CD14-positive monocyte (primary cell): ENCODE measurements around the gene CIPC. TPM values are rescaled to one million over a fixed set of nuclear protein-coding genes. Genes with fewer than 3 reads are reported as not detected.

ENCODE experiments used
- DNase-seq, 3 donors: peaks; one replicate each; pipeline ENCODE4 v3.0.0-alpha.2; 2011 to 2022
- H2AFZ ChIP-seq: 2 replicates; pipeline ENCODE4 v1.6.0; 2012; ENCODE audit warnings: mild to moderate bottlenecking, low read depth, low read length, inconsistent platforms; ENCODE audit not compliant: insufficient read depth, poor library complexity, severe bottlenecking
- H3K27ac ChIP-seq, 2 donors: 1 replicate in 1 of 2; 2 replicates in 1 of 2; pipeline ENCODE4 v1.5.1; 2012 to 2013; ENCODE audit warnings: low read length in 2 of 2, control low read depth in 1 of 2, inconsistent platforms in 1 of 2, low read depth in 1 of 2, mild to moderate bottlenecking in 1 of 2
- H3K27me3 ChIP-seq, 2 donors: one replicate each; pipeline versions ENCODE4 v1.6.0 to v1.6.1; 2011 to 2013; ENCODE audit warnings: low read length in 2 of 2; ENCODE audit not compliant: control insufficient read depth in 2 of 2, insufficient read depth in 2 of 2
- H3K36me3 ChIP-seq, 2 donors: replicated peaks in 1 of 2; 1 replicate in 1 of 2; 2 replicates in 1 of 2; pipeline versions ENCODE4 v1.5.1 to v1.6.1; 2012 to 2013; ENCODE audit warnings: low read length in 2 of 2, control low read depth in 1 of 2, inconsistent platforms in 1 of 2, mild to moderate bottlenecking in 1 of 2; ENCODE audit not compliant: insufficient read depth in 2 of 2, control insufficient read depth in 1 of 2
- H3K4me1 ChIP-seq, 2 donors: 1 replicate in 1 of 2; 2 replicates in 1 of 2; pipeline versions ENCODE4 v1.5.1 to v1.6.1; 2012 to 2013; ENCODE audit warnings: low read length in 2 of 2, control low read depth in 1 of 2, inconsistent platforms in 1 of 2, mild to moderate bottlenecking in 1 of 2, moderate library complexity in 1 of 2; ENCODE audit not compliant: insufficient read depth in 2 of 2, control insufficient read depth in 1 of 2
- H3K4me2 ChIP-seq: replicated peaks from 2 replicates; pipeline ENCODE3; 2012; ENCODE audit warnings: low read length, moderate library complexity, mild to moderate bottlenecking; ENCODE audit not compliant: poor library complexity, severe bottlenecking; ENCODE audit errors: extremely low read depth
- H3K4me3 ChIP-seq, 3 experiments: fragments of 200-600 bp in 1 of 3; sonication (generic) in 1 of 3; replicated peaks in 1 of 3; 1 replicate in 2 of 3; 2 replicates in 1 of 3; pipeline ENCODE4 v1.5.1; 2011 to 2013; ENCODE audit warnings: low read length in 3 of 3, mild to moderate bottlenecking in 3 of 3, control low read depth in 2 of 3, low read depth in 2 of 3, inconsistent platforms in 1 of 3, moderate library complexity in 1 of 3
- H3K79me2 ChIP-seq: 2 replicates; pipeline ENCODE4 v1.6.0; 2012; ENCODE audit warnings: mild to moderate bottlenecking, control low read depth, inconsistent platforms, low read length, moderate library complexity; ENCODE audit not compliant: insufficient read depth
- H3K9ac ChIP-seq: 2 replicates; pipeline ENCODE4 v1.6.0; 2017; ENCODE audit warnings: low read length, mild to moderate bottlenecking; ENCODE audit not compliant: insufficient read depth, poor library complexity, severe bottlenecking
- H3K9me3 ChIP-seq, 2 donors: replicated peaks in 1 of 2; 1 replicate in 1 of 2; 2 replicates in 1 of 2; pipeline versions ENCODE4 v1.5.1 to v1.6.1; 2012 to 2013; ENCODE audit warnings: low read length in 2 of 2, control low read depth in 1 of 2; ENCODE audit not compliant: control insufficient read depth in 1 of 2, insufficient read depth in 1 of 2
- H4K20me1 ChIP-seq: 2 replicates; pipeline ENCODE4 v1.6.0; 2012; ENCODE audit warnings: mild to moderate bottlenecking, low read length, control low read depth, moderate library complexity; ENCODE audit not compliant: insufficient read depth
- H3K27ac Mint-ChIP-seq, 7 donors: one replicate each; pipeline ENCODE4 v1.8.0; 2020; ENCODE audit warnings: mild to moderate bottlenecking in 7 of 7, mixed read lengths in 7 of 7, moderate library complexity in 6 of 7, inconsistent platforms in 2 of 7
- H3K27me3 Mint-ChIP-seq, 3 donors: one replicate each; pipeline ENCODE4 v1.8.0; 2021 to 2022; ENCODE audit warnings: low read depth in 3 of 3, mild to moderate bottlenecking in 3 of 3, mixed read lengths in 3 of 3, moderate library complexity in 3 of 3, inconsistent platforms in 1 of 3
- H3K36me3 Mint-ChIP-seq, 2 donors: one replicate each; pipeline ENCODE4 v1.8.0; 2020; ENCODE audit warnings: mixed read lengths in 2 of 2, inconsistent platforms in 1 of 2, mild to moderate bottlenecking in 1 of 2
- H3K4me1 Mint-ChIP-seq: one replicate; pipeline ENCODE4 v1.8.0; 2020; ENCODE audit warnings: mild to moderate bottlenecking, mixed read lengths
- H3K4me3 Mint-ChIP-seq, 2 donors: one replicate each; pipeline ENCODE4 v1.8.0; 2020; ENCODE audit warnings: mild to moderate bottlenecking in 2 of 2, mixed read lengths in 2 of 2, moderate library complexity in 1 of 2
- H3K9me3 Mint-ChIP-seq, 7 donors: one replicate each; pipeline ENCODE4 v1.8.0; 2020 to 2022; ENCODE audit warnings: mixed read lengths in 7 of 7, mild to moderate bottlenecking in 6 of 7, moderate library complexity in 6 of 7, inconsistent platforms in 2 of 7
- WGBS: methylation state at CpG from one replicate; pipeline ENCODE4 v1.1.5; 2013; ENCODE audit warnings: missing lambda C conversion rate; ENCODE audit not compliant: insufficient coverage; 5-methylcytosine and 5-hydroxymethylcytosine counted together
- intact Hi-C, 2 donors: fragments of 100-400 bp; cut with micrococcal nuclease; formaldehyde crosslinking; loops; one replicate each; pipeline versions ENCODE4 v1.15.0 to v1.15.1; 2023
- polyA plus RNA-seq, 3 donors: library from polyadenylated mRNA; depleted of rRNA in 1 of 3; unstranded in 2 of 3; stranded (reverse) in 1 of 3; fragments of 300-500 nt in 2 of 3; fragments of >200 nt in 1 of 3; fragmentation: Illumina TruSeq in 2 of 3; gene quantifications; 1 replicate in 2 of 3; 2 replicates in 1 of 3; pipeline ENCODE4 v1.2.3, GENCODE V29; 2012 to 2021
- TF ChIP-seq, protein P1 (sequence below): fragments of 200-600 bp; IDR thresholded peaks from one replicate; pipeline ENCODE4 v1.8.0; 2022; ENCODE audit warnings: antibody characterized with exemption, mild to moderate bottlenecking

Gene CIPC
- polyA plus RNA-seq, 3 donors = 4.4 to 11.2 (median 7.0) TPM

DNA sequence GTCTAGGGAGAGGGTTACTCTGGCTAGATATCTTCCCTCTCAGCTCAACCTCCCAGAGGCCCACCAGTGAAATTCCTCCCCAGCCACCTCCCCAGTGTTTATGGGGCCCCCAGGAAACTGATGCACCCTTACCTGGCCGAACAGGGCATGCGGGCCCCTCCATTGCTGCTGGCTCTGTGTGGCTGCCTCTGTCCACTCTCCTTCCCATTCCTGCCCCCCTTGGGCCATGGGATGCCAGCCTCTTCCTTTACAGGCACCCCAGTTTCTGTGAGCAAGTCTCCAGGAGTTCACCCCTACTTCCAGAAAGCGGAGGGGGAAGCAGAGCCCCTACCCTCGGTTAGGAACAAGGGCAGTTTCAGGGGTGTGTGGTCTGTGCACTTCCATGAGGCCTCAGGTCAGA lies 63.0 kb downstream of the CIPC start:
- Mint-ChIP-seq H3K4me3 (no peak overlapping the region), H3K9me3 (no peaks in the 10 kb centered on the region), H3K27ac (no peak overlapping the region), H3K36me3 (no peaks in the 10 kb centered on the region), H3K4me1 (peaks cover 2% of the 10 kb centered on the region), H3K27me3 (peaks cover 29 to 39% (median 32%) of the 10 kb centered on the region in 3 donors)
- Histone ChIP-seq H3K36me3 (no peaks in the 10 kb centered on the region), H3K4me1 (no peaks in the 10 kb centered on the region), H3K4me3 (no peak overlapping the region), H3K9ac (no peak overlapping the region), H3K9me3 (no peaks in the 10 kb centered on the region), H2AFZ (no peak overlapping the region), H3K79me2 (no peaks in the 10 kb centered on the region), H4K20me1 (no peaks in the 10 kb centered on the region), H3K4me2 (no peak overlapping the region), H3K27ac (no peak overlapping the region), H3K27me3 (peaks cover 0 to 15% of the 10 kb centered on the region in 2 donors)
- TF ChIP-seq, protein P1, sequence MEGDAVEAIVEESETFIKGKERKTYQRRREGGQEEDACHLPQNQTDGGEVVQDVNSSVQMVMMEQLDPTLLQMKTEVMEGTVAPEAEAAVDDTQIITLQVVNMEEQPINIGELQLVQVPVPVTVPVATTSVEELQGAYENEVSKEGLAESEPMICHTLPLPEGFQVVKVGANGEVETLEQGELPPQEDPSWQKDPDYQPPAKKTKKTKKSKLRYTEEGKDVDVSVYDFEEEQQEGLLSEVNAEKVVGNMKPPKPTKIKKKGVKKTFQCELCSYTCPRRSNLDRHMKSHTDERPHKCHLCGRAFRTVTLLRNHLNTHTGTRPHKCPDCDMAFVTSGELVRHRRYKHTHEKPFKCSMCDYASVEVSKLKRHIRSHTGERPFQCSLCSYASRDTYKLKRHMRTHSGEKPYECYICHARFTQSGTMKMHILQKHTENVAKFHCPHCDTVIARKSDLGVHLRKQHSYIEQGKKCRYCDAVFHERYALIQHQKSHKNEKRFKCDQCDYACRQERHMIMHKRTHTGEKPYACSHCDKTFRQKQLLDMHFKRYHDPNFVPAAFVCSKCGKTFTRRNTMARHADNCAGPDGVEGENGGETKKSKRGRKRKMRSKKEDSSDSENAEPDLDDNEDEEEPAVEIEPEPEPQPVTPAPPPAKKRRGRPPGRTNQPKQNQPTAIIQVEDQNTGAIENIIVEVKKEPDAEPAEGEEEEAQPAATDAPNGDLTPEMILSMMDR = no peak
- intact Hi-C loops = no loop called here
- DNase-seq = no peak
- WGBS = 90% methylated on average over 4 of the region's 4 CpGs

Other genes starting within 250 kb of the CIPC start
- gene IRF2BPL, start 69.5 kb upstream of the CIPC start, polyA plus RNA-seq = 10 to 100 TPM in 1 of 3 donors, 1 to 10 TPM in 2; 1.4 to 17.9 (median 1.9) TPM
- not detected for gene ZDHHC22, start 43.5 kb downstream of the CIPC start, polyA plus RNA-seq
- 1 to 10 TPM in 1 of 3 donors, under 1 TPM in 1, not detected in 1; 0.78 to 4.4 TPM for gene TMEM63C, start 83.5 kb downstream of the CIPC start, polyA plus RNA-seq
- gene NGB, start 172.9 kb downstream of the CIPC start, polyA plus RNA-seq = not detected
- 1 to 10 TPM; 1.5 to 8.9 (median 1.8) TPM for gene POMT2, start 222.6 kb downstream of the CIPC start, polyA plus RNA-seq
- gene GSTZ1, start 222.8 kb downstream of the CIPC start, polyA plus RNA-seq = 10 to 100 TPM; 12.8 to 16.4 (median 15.3) TPM